ENCODE data around the gene GAB1. TPM values are rescaled to one million over a fixed set of nuclear protein-coding genes. Genes with fewer than 3 reads are reported as not detected.

The GAB1 gene
- total RNA-seq, 1 donor from 2014 or later, result 64.8 TPM

- no peak for TF ChIP-seq CTCF (IDR thresholded peaks at IDR 0.05)
- DNase-seq, result no peak
- Histone ChIP-seq H3K9me3 (no peaks in the 10 kb centered on the region), H3K4me1 (peaks cover 66% of the 10 kb centered on the region), H3K27ac (peak overlapping the region; percentile 45), H3K27me3 (no peaks in the 10 kb centered on the region), H3K36me3 (no peaks in the 10 kb centered on the region), H3K4me3 (no peak overlapping the region)
- ATAC-seq, result peak; percentile 85
- intact Hi-C loops (cut with DNase I), result no loop called here
These were observed 53.0 kb downstream of the GAB1 start for GRCh38 chr4:143389579-143390195.

GRCh38 chr4:143390764-143391163 lies 54.1 kb downstream of the GAB1 start:
- peak overlapping the region; percentile 21 for H3K27ac ChIP-seq
- no peaks in the 10 kb centered on the region for H3K36me3 ChIP-seq
- no peak for DNase-seq
- ATAC-seq, result no peak
- TF ChIP-seq CTCF (IDR thresholded peaks at IDR 0.05), result no peak
- no peaks in the 10 kb centered on the region for H3K27me3 ChIP-seq
- peaks cover 58% of the 10 kb centered on the region for H3K4me1 ChIP-seq
- H3K4me3 ChIP-seq, result no peak overlapping the region
- intact Hi-C loops (cut with DNase I), result no loop called here
- H3K9me3 ChIP-seq, result no peaks in the 10 kb centered on the region

- Histone ChIP-seq H3K27me3 (no peaks in the 10 kb centered on the region), H3K4me1 (peaks cover 58% of the 10 kb centered on the region), H3K36me3 (no peaks in the 10 kb centered on the region), H3K4me3 (no peak overlapping the region), H3K27ac (peak overlapping the region; percentile 21), H3K9me3 (no peaks in the 10 kb centered on the region)
- intact Hi-C loops (cut with DNase I), result no loop called here
- no peak for TF ChIP-seq CTCF (IDR thresholded peaks at IDR 0.05)
- ATAC-seq (no peak), DNase-seq (no peak)
These were observed 54.6 kb downstream of the GAB1 start for GRCh38 chr4:143391261-143391660.

GRCh38 chr4:143391895-143392294 lies 55.2 kb downstream of the GAB1 start:
- TF ChIP-seq CTCF (IDR thresholded peaks at IDR 0.05), result no peak
- Histone ChIP-seq H3K27me3 (no peaks in the 10 kb centered on the region), H3K4me3 (no peak overlapping the region), H3K4me1 (peaks cover 58% of the 10 kb centered on the region), H3K36me3 (no peaks in the 10 kb centered on the region), H3K27ac (peak overlapping the region; percentile 39), H3K9me3 (no peaks in the 10 kb centered on the region)
- intact Hi-C loops (cut with DNase I), result no loop called here
- DNase-seq (no peak), ATAC-seq (no peak)

GRCh38 chr4:143393195-143393594 lies 56.5 kb downstream of the GAB1 start:
- no peaks in the 10 kb centered on the region for H3K27me3 ChIP-seq
- no peak for TF ChIP-seq CTCF (IDR thresholded peaks at IDR 0.05)
- H3K9me3 ChIP-seq, result no peaks in the 10 kb centered on the region
- no peaks in the 10 kb centered on the region for H3K36me3 ChIP-seq
- intact Hi-C loops (cut with DNase I), result no loop called here
- ATAC-seq, result peak; percentile 23
- H3K27ac ChIP-seq, result peak overlapping the region; percentile 39
- no peak for DNase-seq
- H3K4me1 ChIP-seq, result peaks cover 65% of the 10 kb centered on the region
- no peak overlapping the region for H3K4me3 ChIP-seq
